ENCODE measurements around the gene MPZL3. TPM values are rescaled to one million over a fixed set of nuclear protein-coding genes. Genes with fewer than 3 reads are reported as not detected.

MPZL3 gene
- polyA plus RNA-seq, 1 donor (not counting 4 experiments of a cell fraction or from before 2014, with no cell fraction given), result 7.9 TPM

DNA sequence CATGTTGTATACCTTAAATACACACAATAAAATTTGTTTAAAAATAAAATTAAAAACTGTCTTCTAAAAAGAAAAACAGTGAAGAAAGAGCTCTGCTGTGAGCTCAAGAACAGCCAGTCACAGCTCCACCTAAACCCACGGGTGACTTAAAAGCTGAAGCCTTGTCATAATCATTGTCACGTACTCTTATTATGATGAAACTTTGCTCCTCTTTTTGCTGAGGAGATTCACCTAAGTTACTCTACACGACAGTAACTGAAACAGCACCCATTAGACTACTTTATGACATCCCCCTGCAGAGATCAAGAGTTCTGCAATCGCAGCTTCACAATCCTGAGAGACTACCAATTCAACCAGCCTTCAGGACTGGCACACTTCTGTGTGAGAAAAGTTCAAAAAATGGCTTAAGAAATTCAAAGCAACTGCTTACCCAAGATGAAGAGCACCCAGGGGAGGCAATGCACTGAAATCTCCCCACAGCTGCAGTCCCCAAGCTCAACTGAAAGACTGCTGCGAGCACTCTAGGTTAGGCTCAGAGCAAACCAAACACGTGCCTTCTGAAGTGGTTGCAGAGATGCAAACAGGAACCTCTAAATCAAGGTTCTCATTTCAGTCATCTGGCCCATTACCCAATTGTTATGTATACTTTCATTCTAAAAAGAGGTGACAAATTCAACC is 27.5 kb downstream of the MPZL3 start, which contains the start of gene JAML:
Gene JAML, minus strand, starts transcription at position 501 of the 678 bp plus-strand sequence. CDS start 10,145 bp downstream, outside the sequence.
- dilution Hi-C loops (cut with MboI; ENCODE audit: extremely low pct_ligation_motif_present, low sequenced_read_pairs), result no loop called here
- Histone ChIP-seq H3K9ac (ENCODE audit: control insufficient read depth, extremely low read depth, insufficient read depth, low read length) (no peak within 1 kb of the TSS), H2AFZ (ENCODE audit: control insufficient read depth, low read length) (no peak within 1 kb of the TSS), H3K9me1 (ENCODE audit: control insufficient read depth, extremely low read depth, insufficient read depth, low read length) (no peaks in the 10 kb centered on the region), H3K4me2 (ENCODE audit: control insufficient read depth, extremely low read depth, insufficient read depth, low read depth, low read length) (no peak within 1 kb of the TSS), H3K79me2 (ENCODE audit: control insufficient read depth, insufficient read depth, low read length) (no peaks in the 10 kb centered on the region), H4K20me1 (ENCODE audit: control insufficient read depth, extremely low read depth, insufficient read depth, low read length) (no peaks in the 10 kb centered on the region), H3K4me3 (ENCODE audit: control insufficient read depth in 2 of 3, extremely low read depth in 1 of 3, insufficient read depth in 2 of 3, low read depth in 1 of 3, low read length in 3 of 3) (no peak within 1 kb of the TSS), H3K4me1 (ENCODE audit: control insufficient read depth, extremely low read depth, insufficient read depth, low read length) (no peaks in the 10 kb centered on the region), H3K36me3 (ENCODE audit: control insufficient read depth in 2 of 2, extremely low read depth in 1 of 2, insufficient read depth in 2 of 2, low read length in 2 of 2) (peaks cover 2 to 3% of the 10 kb centered on the region in 2 experiments), H3K9me3 (ENCODE audit: control insufficient read depth, low read depth, low read length) (no peaks in the 10 kb centered on the region), H3K27ac (ENCODE audit: control insufficient read depth, insufficient read depth, low read length) (no peak within 1 kb of the TSS), H3K27me3 (ENCODE audit: control insufficient read depth, extremely low read depth, insufficient read depth, low read length) (peaks cover 2% of the 10 kb centered on the region)
- no peak for FAIRE-seq
- DNase-seq (ENCODE audit: low read depth, low spot score), result no peak
- no peak for TF ChIP-seq EZH2 (IDR thresholded peaks at IDR 0.05; ENCODE audit: low read length)
- TF ChIP-seq, protein P1, sequence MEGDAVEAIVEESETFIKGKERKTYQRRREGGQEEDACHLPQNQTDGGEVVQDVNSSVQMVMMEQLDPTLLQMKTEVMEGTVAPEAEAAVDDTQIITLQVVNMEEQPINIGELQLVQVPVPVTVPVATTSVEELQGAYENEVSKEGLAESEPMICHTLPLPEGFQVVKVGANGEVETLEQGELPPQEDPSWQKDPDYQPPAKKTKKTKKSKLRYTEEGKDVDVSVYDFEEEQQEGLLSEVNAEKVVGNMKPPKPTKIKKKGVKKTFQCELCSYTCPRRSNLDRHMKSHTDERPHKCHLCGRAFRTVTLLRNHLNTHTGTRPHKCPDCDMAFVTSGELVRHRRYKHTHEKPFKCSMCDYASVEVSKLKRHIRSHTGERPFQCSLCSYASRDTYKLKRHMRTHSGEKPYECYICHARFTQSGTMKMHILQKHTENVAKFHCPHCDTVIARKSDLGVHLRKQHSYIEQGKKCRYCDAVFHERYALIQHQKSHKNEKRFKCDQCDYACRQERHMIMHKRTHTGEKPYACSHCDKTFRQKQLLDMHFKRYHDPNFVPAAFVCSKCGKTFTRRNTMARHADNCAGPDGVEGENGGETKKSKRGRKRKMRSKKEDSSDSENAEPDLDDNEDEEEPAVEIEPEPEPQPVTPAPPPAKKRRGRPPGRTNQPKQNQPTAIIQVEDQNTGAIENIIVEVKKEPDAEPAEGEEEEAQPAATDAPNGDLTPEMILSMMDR (optimal IDR thresholded peaks at IDR 0.05 in 1 of 3, IDR thresholded peaks at IDR 0.05 in 1 of 3, conservative IDR thresholded peaks at IDR 0.05 in 1 of 3; ENCODE audit: extremely low read depth in 1 of 3, insufficient read depth in 2 of 3, low read length in 3 of 3), result no peak

DNA sequence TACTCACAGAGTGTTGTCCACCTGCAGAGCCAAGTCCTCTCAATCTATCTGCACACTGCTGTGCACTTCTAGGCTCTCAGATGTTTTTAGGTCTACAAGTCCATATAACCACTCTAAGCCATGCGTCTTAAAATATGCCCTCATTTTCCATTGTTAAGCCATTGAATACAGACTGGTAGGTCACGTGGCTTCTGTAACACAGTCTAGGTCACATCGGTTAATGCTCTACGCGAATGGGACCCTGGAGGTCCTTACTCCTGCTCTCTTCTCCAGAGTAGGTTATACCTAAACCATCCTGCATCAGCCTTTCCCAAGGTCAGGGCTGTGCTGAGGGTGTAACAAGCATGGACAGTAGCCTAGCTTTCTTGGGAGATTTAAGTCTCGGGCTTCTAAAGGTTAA is 28.2 kb downstream of the MPZL3 start:
- Histone ChIP-seq H4K20me1 (ENCODE audit: control insufficient read depth, extremely low read depth, insufficient read depth, low read length) (no peaks in the 10 kb centered on the region), H3K4me1 (ENCODE audit: control insufficient read depth, extremely low read depth, insufficient read depth, low read length) (no peaks in the 10 kb centered on the region), H3K9me1 (ENCODE audit: control insufficient read depth, extremely low read depth, insufficient read depth, low read length) (no peaks in the 10 kb centered on the region), H3K4me3 (ENCODE audit: control insufficient read depth in 2 of 3, extremely low read depth in 1 of 3, insufficient read depth in 2 of 3, low read depth in 1 of 3, low read length in 3 of 3) (no peak overlapping the region), H3K36me3 (ENCODE audit: control insufficient read depth in 2 of 2, extremely low read depth in 1 of 2, insufficient read depth in 2 of 2, low read length in 2 of 2) (peaks cover 2% of the 10 kb centered on the region in 2 experiments), H3K27ac (ENCODE audit: control insufficient read depth, insufficient read depth, low read length) (no peak overlapping the region), H2AFZ (ENCODE audit: control insufficient read depth, low read length) (no peak overlapping the region), H3K9ac (ENCODE audit: control insufficient read depth, extremely low read depth, insufficient read depth, low read length) (no peak overlapping the region), H3K4me2 (ENCODE audit: control insufficient read depth, extremely low read depth, insufficient read depth, low read depth, low read length) (no peak overlapping the region), H3K9me3 (ENCODE audit: control insufficient read depth, low read depth, low read length) (no peaks in the 10 kb centered on the region), H3K27me3 (ENCODE audit: control insufficient read depth, extremely low read depth, insufficient read depth, low read length) (peaks cover 5% of the 10 kb centered on the region), H3K79me2 (ENCODE audit: control insufficient read depth, insufficient read depth, low read length) (no peaks in the 10 kb centered on the region)
- DNase-seq (ENCODE audit: low read depth, low spot score) (no peak), FAIRE-seq (no peak)
- TF ChIP-seq, protein P1 (optimal IDR thresholded peaks at IDR 0.05 in 1 of 3, IDR thresholded peaks at IDR 0.05 in 1 of 3, conservative IDR thresholded peaks at IDR 0.05 in 1 of 3; ENCODE audit: extremely low read depth in 1 of 3, insufficient read depth in 2 of 3, low read length in 3 of 3), result no peak
- no peak for TF ChIP-seq EZH2 (IDR thresholded peaks at IDR 0.05; ENCODE audit: low read length)
- dilution Hi-C loops (cut with MboI; ENCODE audit: extremely low pct_ligation_motif_present, low sequenced_read_pairs), result no loop called here

Measured in keratinocyte (primary cell).